Lower lobe of right lung (tissue), 2 donors: ENCODE results near the gene SLC6A5. TPM values are rescaled to one million over a fixed set of nuclear protein-coding genes. Genes with fewer than 3 reads are reported as not detected.

Experiments
- ATAC-seq, 2 donors: fragments of 200-7000 bp; cut with Tn5 transposase; one replicate each; pipeline ENCODE4 v1.9.1; 2020 to 2022; ENCODE audit warnings: mild to moderate bottlenecking in 2 of 2, moderate library complexity in 2 of 2
- DNase-seq: peaks from one replicate; pipeline ENCODE4 v3.0.0-alpha.2; 2020
- H3K27ac ChIP-seq: fragments of 200-600 bp; one replicate; pipeline ENCODE4 v1.8.0; 2022
- H3K27me3 ChIP-seq: fragments of 200-600 bp; one replicate; pipeline ENCODE4 v1.8.0; 2022; ENCODE audit warnings: low read depth
- H3K36me3 ChIP-seq: fragments of 200-600 bp; one replicate; pipeline ENCODE4 v1.8.0; 2022; ENCODE audit warnings: mild to moderate bottlenecking
- H3K4me1 ChIP-seq: fragments of 200-600 bp; one replicate; pipeline ENCODE4 v1.8.0; 2022
- H3K4me3 ChIP-seq: fragments of 200-600 bp; one replicate; pipeline ENCODE4 v1.8.0; 2022; ENCODE audit warnings: mild to moderate bottlenecking
- H3K9me3 ChIP-seq: fragments of 200-600 bp; one replicate; pipeline ENCODE4 v1.8.0; 2022
- CTCF ChIP-seq: fragments of 200-600 bp; IDR thresholded peaks from one replicate; pipeline ENCODE4 v1.8.0; 2022; ENCODE audit warnings: antibody characterized with exemption, mild to moderate bottlenecking
- intact Hi-C: fragments of 100-400 bp; cut with DNase I; formaldehyde crosslinking; loops from one replicate; pipeline ENCODE4 v1.11.0; 2022
- total RNA-seq: library from RNA; stranded (reverse); fragmentation: NEBNext Ultra II Directional; extraction: Animal tissue kit (Norgen Biotek cat#: 25700); gene quantifications from one replicate; pipeline ENCODE4 v1.2.1, GENCODE V29; 2021
- donor health status: DM: no; HTN: yes; CAD: no; lungs with severe emphysema.

SLC6A5 gene
- total RNA-seq, 1 donor from 2014 or later, result not detected

GRCh38 chr11:20661850-20662249 is 62.4 kb downstream of the SLC6A5 start:
- DNase-seq, result no peak
- no peak for ATAC-seq
- H3K36me3 ChIP-seq, result no peaks in the 10 kb centered on the region
- TF ChIP-seq CTCF, result no peak
- no peak overlapping the region for H3K4me3 ChIP-seq
- no peaks in the 10 kb centered on the region for H3K9me3 ChIP-seq
- H3K4me1 ChIP-seq, result no peaks in the 10 kb centered on the region
- no peak overlapping the region for H3K27ac ChIP-seq
- peaks cover 5% of the 10 kb centered on the region for H3K27me3 ChIP-seq
- intact Hi-C loops, result no loop called here

GRCh38 chr11:20668131-20668809 is 68.9 kb downstream of the SLC6A5 start:
- no peak overlapping the region for H3K27ac ChIP-seq
- H3K4me3 ChIP-seq, result no peak overlapping the region
- H3K36me3 ChIP-seq, result no peaks in the 10 kb centered on the region
- peaks cover 48% of the 10 kb centered on the region for H3K27me3 ChIP-seq
- intact Hi-C loops, result no loop called here
- no peak for TF ChIP-seq CTCF
- peaks cover 4% of the 10 kb centered on the region for H3K4me1 ChIP-seq
- ATAC-seq (no peak), DNase-seq (no peak)
- no peaks in the 10 kb centered on the region for H3K9me3 ChIP-seq

GRCh38 chr11:20668844-20669819 is 69.7 kb downstream of the SLC6A5 start, which contains the start of gene NELL1:
Gene NELL1 (plus strand): TSS chr11:20669586.
- no peak for TF ChIP-seq CTCF
- H3K9me3 ChIP-seq, result no peaks in the 10 kb centered on the region
- intact Hi-C loops, result no loop called here
- peaks cover 48% of the 10 kb centered on the region for H3K27me3 ChIP-seq
- H3K27ac ChIP-seq, result no peak within 1 kb of the TSS
- H3K4me1 ChIP-seq, result peaks cover 4% of the 10 kb centered on the region
- H3K36me3 ChIP-seq, result no peaks in the 10 kb centered on the region
- ATAC-seq (no peak), DNase-seq (no peak)
- H3K4me3 ChIP-seq, result peak within 1 kb of the TSS; percentile 6

- no peaks in the 10 kb centered on the region for H3K36me3 ChIP-seq
- ATAC-seq (no peak), DNase-seq (no peak)
- peaks cover 48% of the 10 kb centered on the region for H3K27me3 ChIP-seq
- peaks cover 4% of the 10 kb centered on the region for H3K4me1 ChIP-seq
- no peak overlapping the region for H3K4me3 ChIP-seq
- TF ChIP-seq CTCF, result no peak
- intact Hi-C loops, result no loop called here
- no peak overlapping the region for H3K27ac ChIP-seq
- no peaks in the 10 kb centered on the region for H3K9me3 ChIP-seq
These were observed 70.6 kb downstream of the SLC6A5 start for GRCh38 chr11:20669820-20670684.

GRCh38 chr11:20670932-20671403 is 71.6 kb downstream of the SLC6A5 start:
- intact Hi-C loops, result no loop called here
- Histone ChIP-seq H3K27ac (no peak overlapping the region), H3K36me3 (no peaks in the 10 kb centered on the region), H3K4me3 (no peak overlapping the region), H3K9me3 (no peaks in the 10 kb centered on the region), H3K27me3 (peaks cover 48% of the 10 kb centered on the region), H3K4me1 (peaks cover 4% of the 10 kb centered on the region)
- TF ChIP-seq CTCF, result no peak
- DNase-seq (no peak), ATAC-seq (no peak)
